LNCaP clone FGC (cell line): Measurements from ENCODE around the gene KRTAP9-6.
"Not testable (repeated sequence)": the region's sequence is repeated elsewhere in the genome, so short reads cannot be mapped to it uniquely, and the experiment has no call there.

Experiments
- DNase-seq: peaks from one replicate; pipeline ENCODE4 v3.0.0-alpha.2; 2011; ENCODE audit warnings: low read depth
- H3K4me3 ChIP-seq: 2 replicates; pipeline ENCODE4 v1.5.1; 2011; ENCODE audit warnings: mild to moderate bottlenecking, low read depth, low read length, control low read depth
- CTCF ChIP-seq: IDR thresholded peaks from 2 replicates; pipeline ENCODE4 v1.5.1; 2012; ENCODE audit warnings: mild to moderate bottlenecking; ENCODE audit not compliant: control insufficient read depth, insufficient read depth; ENCODE audit errors: extremely low read depth

Gene KRTAP9-6

GRCh38 chr17:41265078-41265477 is at the start of gene KRTAP9-6:
Gene KRTAP9-6, plus strand, starts transcription at chr17:41265378. Its CDS starts 0 bp downstream, at chr17:41265378.
- H3K4me3 ChIP-seq: no peak within 1 kb of the TSS
- DNase-seq: no peak
- no peak for TF ChIP-seq CTCF

- DNase-seq: no peak
- H3K4me3 ChIP-seq: no peak overlapping the region
- no peak for TF ChIP-seq CTCF
Measured at GRCh38 chr17:41215681-41216080, 49.5 kb upstream of the KRTAP9-6 start.

GRCh38 chr17:41223821-41224220 is 41.4 kb upstream of the KRTAP9-6 start:
- H3K4me3 ChIP-seq: no peak overlapping the region
- TF ChIP-seq CTCF: no peak
- no peak for DNase-seq

- DNase-seq: no peak
- no peak for TF ChIP-seq CTCF
- H3K4me3 ChIP-seq: no peak overlapping the region
Measured at GRCh38 chr17:41226051-41226450, 39.1 kb upstream of the KRTAP9-6 start.

- not testable (repeated sequence) for DNase-seq, H3K4me3 ChIP-seq
Measured at GRCh38 chr17:41226598-41227095, 38.5 kb upstream of the KRTAP9-6 start, which contains the start of gene KRTAP9-2. Gene KRTAP9-2, plus strand, starts transcription at chr17:41226648. Its CDS starts 7 bp downstream, at chr17:41226655.

GRCh38 chr17:41230094-41230493 is 35.1 kb upstream of the KRTAP9-6 start:
- DNase-seq: no peak
- TF ChIP-seq CTCF: no peak
- no peak overlapping the region for H3K4me3 ChIP-seq

- DNase-seq: no peak
- H3K4me3 ChIP-seq: no peak overlapping the region
- no peak for TF ChIP-seq CTCF
Measured at GRCh38 chr17:41231731-41232130, 33.4 kb upstream of the KRTAP9-6 start.

GRCh38 chr17:41232399-41233105 is 32.6 kb upstream of the KRTAP9-6 start, which contains the start of gene KRTAP9-3:
Gene KRTAP9-3, plus strand, starts transcription at chr17:41232449. Its CDS starts 53 bp downstream, at chr17:41232502.
- DNase-seq, H3K4me3 ChIP-seq: not testable (repeated sequence)

- not testable (repeated sequence) for H3K4me3 ChIP-seq, DNase-seq
Measured at GRCh38 chr17:41237116-41237515, 28.1 kb upstream of the KRTAP9-6 start.

GRCh38 chr17:41237949-41238437 is 27.2 kb upstream of the KRTAP9-6 start, which contains the start of gene KRTAP9-8:
Gene KRTAP9-8, plus strand, starts transcription at chr17:41237999. Its CDS starts 53 bp downstream, at chr17:41238052.
- not testable (repeated sequence) for H3K4me3 ChIP-seq, DNase-seq

GRCh38 chr17:41246995-41247787 is 18.0 kb upstream of the KRTAP9-6 start:
- DNase-seq, H3K4me3 ChIP-seq: not testable (repeated sequence)
